Measurements from ENCODE around the gene TAF15. TPM values are rescaled to one million over a fixed set of nuclear protein-coding genes. Genes with fewer than 3 reads are reported as not detected.

Gene TAF15
- total and polyA plus RNA-seq, 12 donors: 56.1 to 158 (median 130) TPM

GRCh38 chr17:35766903-35767510 lies 42.3 kb upstream of the TAF15 start:
- TF ChIP-seq CTCF (IDR thresholded peaks at IDR 0.05): peak; percentile 19 to 70 (median 58)
- intact Hi-C loops (cut with DNase I): loop anchor here in 3 of 10 donors (1.0 to 10.0 kb wide), 5 partner anchors 34 to 592 kb away; no protein-coding TSS in a partner anchor
- Histone ChIP-seq H3K4me3 (no peak overlapping the region), H3K4me1 (peaks cover 2 to 28% (median 8%) of the 10 kb centered on the region in 9 donors), H3K27me3 (peaks cover 0 to 10% (median 0%) of the 10 kb centered on the region in 7 donors), H3K36me3 (no peaks in the 10 kb centered on the region), H3K9me3 (no peaks in the 10 kb centered on the region), H3K27ac (no peak overlapping the region)
- ATAC-seq: peak in 2 of 8 donors; percentile 37 to 50
- 46 to 49% methylated on average over 7 of the region's 7 CpGs for WGBS, 2 donors
- peak in 1 of 2 donors; percentile 44 for DNase-seq

- Histone ChIP-seq H3K4me3 (no peak overlapping the region), H3K4me1 (peaks cover 2 to 34% (median 11%) of the 10 kb centered on the region in 9 donors), H3K36me3 (no peaks in the 10 kb centered on the region), H3K27ac (no peak overlapping the region), H3K27me3 (peaks cover 0 to 10% (median 0%) of the 10 kb centered on the region in 7 donors), H3K9me3 (no peaks in the 10 kb centered on the region)
- ATAC-seq (no peak), DNase-seq (no peak)
- intact Hi-C loops (cut with DNase I): loop anchor here in 2 of 10 donors (5.0 to 10.0 kb wide), 2 partner anchors 34 to 594 kb away; no protein-coding TSS in a partner anchor
- TF ChIP-seq CTCF (IDR thresholded peaks at IDR 0.05): no peak
- WGBS, 2 donors: 91 to 95% methylated on average over 2 of the region's 2 CpGs
These were observed 40.5 kb upstream of the TAF15 start for GRCh38 chr17:35768797-35769196.

- peak in 2 of 9 donors; percentile 21 to 23 for TF ChIP-seq CTCF (IDR thresholded peaks at IDR 0.05)
- 93 to 94% methylated on average over 48 of the region's 48 CpGs for WGBS, 2 donors
- no peak for DNase-seq
- no peaks in the 10 kb centered on the region for H3K36me3 ChIP-seq
- no peak overlapping the region for H3K4me3 ChIP-seq
- intact Hi-C loops (cut with DNase I): loop anchor here in 2 of 10 donors (5.0 to 10.0 kb wide), 2 partner anchors 32 to 595 kb away; no protein-coding TSS in a partner anchor
- peaks cover 4 to 34% (median 16%) of the 10 kb centered on the region in 9 donors for H3K4me1 ChIP-seq
- no peak overlapping the region for H3K27ac ChIP-seq
- no peak for ATAC-seq
- no peaks in the 10 kb centered on the region for H3K9me3 ChIP-seq
- peaks cover 0 to 3% (median 0%) of the 10 kb centered on the region in 7 donors for H3K27me3 ChIP-seq
These were observed 39.3 kb upstream of the TAF15 start for GRCh38 chr17:35769895-35770486.

GRCh38 chr17:35773129-35773528 lies 36.2 kb upstream of the TAF15 start:
- peak overlapping the region in 2 of 10 donors; percentile 15 to 24 for H3K27ac ChIP-seq
- no peak for TF ChIP-seq CTCF (IDR thresholded peaks at IDR 0.05)
- no peaks in the 10 kb centered on the region for H3K9me3 ChIP-seq
- DNase-seq: no peak
- 91 to 92% methylated on average over 20 of the region's 20 CpGs for WGBS, 2 donors
- H3K4me3 ChIP-seq: no peak overlapping the region
- H3K27me3 ChIP-seq: no peaks in the 10 kb centered on the region
- ATAC-seq: no peak
- intact Hi-C loops (cut with DNase I): no loop called here
- H3K4me1 ChIP-seq: peaks cover 4 to 36% (median 21%) of the 10 kb centered on the region in 9 donors
- H3K36me3 ChIP-seq: no peaks in the 10 kb centered on the region

Measured in heart right ventricle (tissue), 16 donors.